H1 (cell line): Measurements from ENCODE around the gene GSTT4.
"Not testable (repeated sequence)": the region's sequence is repeated elsewhere in the genome, so short reads cannot be mapped to it uniquely, and the experiment has no call there.

Experiments used
- ATF2 ChIP-seq: IDR thresholded peaks from 2 replicates; pipeline ENCODE4 v1.6.1; 2012; ENCODE audit warnings: low read length, inconsistent platforms
- CTCF ChIP-seq, 3 experiments: IDR thresholded peaks; 1 replicate in 2 of 3; 2 replicates in 1 of 3; pipeline versions ENCODE4 v1.5.1 to v1.6.1; 2011; ENCODE audit warnings: low read length in 3 of 3, mild to moderate bottlenecking in 3 of 3, inconsistent platforms in 2 of 3, low read depth in 1 of 3, moderate library complexity in 1 of 3; ENCODE audit not compliant: insufficient read depth in 1 of 3; ENCODE audit errors: control extremely low read depth in 1 of 3
- EGR1 ChIP-seq: IDR thresholded peaks from 2 replicates; pipeline ENCODE4 v1.6.1; 2011; ENCODE audit warnings: low read depth, low read length, borderline replicate concordance
- MAX ChIP-seq: IDR thresholded peaks from 2 replicates; pipeline ENCODE4 v1.6.1; 2012; ENCODE audit warnings: inconsistent platforms
- POU5F1 ChIP-seq: IDR thresholded peaks from 2 replicates; pipeline ENCODE4 v1.6.1; 2011; ENCODE audit warnings: low read depth, mild to moderate bottlenecking, low read length, moderate library complexity
- TAF1 ChIP-seq: IDR thresholded peaks from 2 replicates; pipeline ENCODE4 v1.6.1; 2011; ENCODE audit warnings: mild to moderate bottlenecking, low read depth, low read length

- TF ChIP-seq POU5F1; CTCF (IDR thresholded peaks at IDR 0.05; ENCODE audit: control extremely low read depth in 1 of 3, insufficient read depth in 1 of 3, low read depth in 1 of 3, low read length in 3 of 3); ATF2; MAX; TAF1; EGR1: not testable (repeated sequence)
Observed at GRCh38 chr22:23951383-23951782, 53.9 kb downstream of the GSTT4 start.
